AG04449 (cell line): ENCODE results near the gene KCNJ4.

Source experiments
- CTCF ChIA-PET: fragments of 350-600 bp; formaldehyde crosslinking; extraction: SDS; loops from one replicate; lab custom pipeline; 2021; ENCODE audit warnings: antibody characterized with exemption; lab: Yijun Ruan, JAX
- POLR2A ChIA-PET: fragments of 400-600, 350-600 bp; formaldehyde crosslinking; extraction: SDS; loops from one replicate; lab custom pipeline; 2020; ENCODE audit warnings: antibody characterized with exemption, inconsistent platforms; lab: Yijun Ruan, JAX
- DNase-seq: peaks from one replicate; pipeline ENCODE4 v3.0.0-alpha.2; 2010; ENCODE audit warnings: low read depth, low spot score
- H3K4me3 ChIP-seq: 2 replicates; pipeline ENCODE4 v1.5.1; 2011; ENCODE audit warnings: low read depth, mild to moderate bottlenecking, control low read depth, low read length
- TF ChIP-seq, protein P1 (sequence below): IDR thresholded peaks from one replicate; pipeline ENCODE4 v1.5.1; 2011; ENCODE audit warnings: mild to moderate bottlenecking, moderate library complexity, low read length, control low read depth, inconsistent platforms; ENCODE audit not compliant: insufficient read depth; ENCODE audit errors: missing control alignments

The KCNJ4 gene

DNA sequence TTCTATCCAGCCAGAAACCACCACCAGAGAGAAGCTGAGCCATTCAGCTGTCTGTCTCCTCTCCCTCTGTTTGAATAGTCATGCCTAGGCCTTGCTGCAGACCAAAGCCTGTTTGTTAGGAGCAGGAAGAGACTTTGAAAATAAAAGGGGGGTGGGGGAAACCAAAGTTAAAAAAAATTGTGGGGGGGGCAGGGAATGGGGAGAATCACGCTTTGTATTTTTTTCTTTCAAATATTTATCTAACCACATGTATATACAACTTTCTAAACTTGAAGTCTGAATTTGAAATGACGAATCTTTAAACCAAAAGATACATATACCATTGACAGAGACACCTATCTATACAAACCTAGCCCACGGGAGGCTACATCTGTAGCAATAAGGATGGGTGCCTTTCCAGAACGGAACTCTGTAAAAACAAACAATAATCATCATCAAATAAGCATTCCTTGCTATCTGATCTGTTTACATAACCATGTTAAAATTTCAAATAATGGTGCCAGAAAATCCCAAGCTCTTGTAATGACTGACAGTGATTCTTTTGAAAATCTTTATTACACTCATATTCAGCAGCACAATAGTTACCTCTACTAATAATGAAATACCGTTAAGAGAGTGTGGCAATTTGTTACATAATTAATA lies 36.8 kb upstream of the KCNJ4 start:
- POLR2A ChIA-PET = interaction anchor here (1.3 kb wide), 1 partner anchor 10 kb away, joined by 4 read pairs; no protein-coding TSS in a partner anchor
- H3K4me3 ChIP-seq = no peak overlapping the region
- no peak for DNase-seq
- CTCF ChIA-PET = interaction anchor here (0.6 to 3.1 kb wide), 2 partner anchors 379 to 439 kb away, joined by 3 to 11 read pairs; no protein-coding TSS in a partner anchor
- TF ChIP-seq, protein P1, sequence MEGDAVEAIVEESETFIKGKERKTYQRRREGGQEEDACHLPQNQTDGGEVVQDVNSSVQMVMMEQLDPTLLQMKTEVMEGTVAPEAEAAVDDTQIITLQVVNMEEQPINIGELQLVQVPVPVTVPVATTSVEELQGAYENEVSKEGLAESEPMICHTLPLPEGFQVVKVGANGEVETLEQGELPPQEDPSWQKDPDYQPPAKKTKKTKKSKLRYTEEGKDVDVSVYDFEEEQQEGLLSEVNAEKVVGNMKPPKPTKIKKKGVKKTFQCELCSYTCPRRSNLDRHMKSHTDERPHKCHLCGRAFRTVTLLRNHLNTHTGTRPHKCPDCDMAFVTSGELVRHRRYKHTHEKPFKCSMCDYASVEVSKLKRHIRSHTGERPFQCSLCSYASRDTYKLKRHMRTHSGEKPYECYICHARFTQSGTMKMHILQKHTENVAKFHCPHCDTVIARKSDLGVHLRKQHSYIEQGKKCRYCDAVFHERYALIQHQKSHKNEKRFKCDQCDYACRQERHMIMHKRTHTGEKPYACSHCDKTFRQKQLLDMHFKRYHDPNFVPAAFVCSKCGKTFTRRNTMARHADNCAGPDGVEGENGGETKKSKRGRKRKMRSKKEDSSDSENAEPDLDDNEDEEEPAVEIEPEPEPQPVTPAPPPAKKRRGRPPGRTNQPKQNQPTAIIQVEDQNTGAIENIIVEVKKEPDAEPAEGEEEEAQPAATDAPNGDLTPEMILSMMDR = no peak

DNA sequence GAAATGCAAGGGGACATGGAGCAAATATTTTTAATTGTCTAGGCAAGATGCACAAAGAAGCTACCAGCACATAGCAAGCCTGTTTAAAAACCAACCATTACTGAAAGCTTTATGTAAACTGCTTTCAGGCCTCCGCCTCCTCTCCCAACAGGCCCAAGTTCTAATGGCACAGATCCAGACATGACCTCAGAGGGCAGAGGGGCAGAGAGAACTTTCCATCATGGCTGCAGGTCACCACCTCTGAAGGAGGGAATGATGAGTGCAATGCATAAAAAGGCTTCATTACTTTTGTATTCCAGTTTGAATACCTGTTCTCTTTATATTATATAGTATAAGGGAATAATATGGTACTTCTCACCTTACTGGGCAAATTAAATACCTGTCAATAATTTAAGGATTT lies 35.9 kb upstream of the KCNJ4 start:
- ChIA-PET CTCF (interaction anchor here (1.0 to 3.1 kb wide), 2 partner anchors 23 to 438 kb away, joined by 4 to 11 read pairs; partner anchors contain the start of gene KDELR3), POLR2A (interaction anchor here (1.3 kb wide), 1 partner anchor 9 kb away, joined by 4 read pairs; no protein-coding TSS in a partner anchor)
- H3K4me3 ChIP-seq = no peak overlapping the region
- DNase-seq = no peak
- TF ChIP-seq, protein P1 = no peak

DNA sequence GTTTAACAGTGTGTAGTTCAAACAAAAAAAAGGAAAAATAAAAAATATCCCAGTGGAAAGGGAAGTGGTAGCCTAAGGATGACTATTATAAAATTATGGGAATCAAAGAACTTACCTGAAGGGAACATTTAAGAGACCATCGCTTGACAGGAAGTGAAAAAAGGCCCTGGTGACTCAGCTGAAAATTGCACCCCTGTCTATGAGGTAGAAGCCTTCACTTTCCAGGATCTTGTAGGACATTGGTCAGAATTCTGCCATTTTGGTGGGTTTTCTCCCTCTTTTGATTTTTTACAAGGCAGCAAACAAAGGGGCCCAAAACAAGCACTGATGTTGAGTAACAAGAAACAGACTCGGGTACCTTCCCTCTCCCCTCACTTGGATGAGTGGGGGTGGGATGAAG lies 35.5 kb upstream of the KCNJ4 start:
- CTCF ChIA-PET = interaction anchor here (0.9 to 3.1 kb wide), 3 partner anchors 22 to 438 kb away, joined by 3 to 11 read pairs (median 4); partner anchors contain the start of gene KDELR3
- POLR2A ChIA-PET = no interaction called here
- TF ChIP-seq, protein P1 = no peak
- H3K4me3 ChIP-seq = no peak overlapping the region
- DNase-seq = no peak

DNA sequence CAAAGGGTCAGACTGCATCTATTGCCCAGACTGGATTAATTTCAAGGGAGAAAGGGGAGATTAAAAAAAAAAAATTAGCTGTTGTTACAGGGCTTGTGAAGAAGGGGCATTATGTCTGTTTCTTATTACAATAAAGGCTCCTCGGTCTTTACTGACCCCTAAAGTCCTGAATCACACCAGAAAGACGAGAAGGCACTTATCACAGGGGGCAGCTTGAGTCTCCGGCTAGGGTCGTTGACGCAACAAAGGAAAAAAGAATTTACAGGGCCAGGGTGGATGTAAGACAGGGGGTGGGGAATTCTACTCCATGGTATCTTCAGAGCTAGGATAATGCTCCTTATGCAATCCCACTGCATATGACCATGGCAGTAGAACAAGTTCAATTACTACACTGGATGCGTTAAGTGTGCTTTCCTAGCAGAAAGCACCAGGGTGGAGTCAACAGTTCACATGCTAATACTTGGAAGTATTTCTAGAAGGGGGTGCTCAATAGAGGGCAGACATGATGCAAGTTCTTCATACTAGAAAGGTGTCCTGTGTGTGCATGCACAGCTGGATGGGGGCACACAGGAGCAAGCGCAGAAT lies 34.7 kb upstream of the KCNJ4 start:
- ChIA-PET CTCF (interaction anchor here (0.9 to 3.1 kb wide), 3 partner anchors 21 to 437 kb away, joined by 3 to 11 read pairs (median 4); partner anchors contain the start of gene KDELR3), POLR2A (no interaction called here)
- TF ChIP-seq, protein P1 = no peak
- no peak overlapping the region for H3K4me3 ChIP-seq
- DNase-seq = no peak

DNA sequence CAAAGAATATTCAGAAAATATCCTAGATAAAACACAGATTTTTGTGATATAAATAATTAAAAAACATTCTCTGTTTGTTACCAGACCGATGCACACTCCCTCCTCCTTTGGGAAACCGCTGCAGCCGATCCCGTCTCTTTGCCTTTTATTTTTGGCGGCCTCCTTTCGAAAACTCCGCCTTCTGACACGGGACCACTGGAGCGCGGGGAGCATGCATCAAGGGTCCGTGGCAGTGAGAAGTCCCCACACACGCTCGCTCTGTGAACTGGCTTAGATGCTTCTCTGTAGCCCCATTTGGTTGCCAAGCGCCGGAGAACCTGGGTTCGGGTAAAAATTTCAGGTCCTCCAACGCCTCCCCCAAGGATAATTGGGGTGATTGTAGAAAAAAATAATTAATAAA lies 34.1 kb upstream of the KCNJ4 start:
- POLR2A ChIA-PET = no interaction called here
- CTCF ChIA-PET = interaction anchor here (3.1 kb wide), 1 partner anchor 437 kb away, joined by 11 read pairs; no protein-coding TSS in a partner anchor
- TF ChIP-seq, protein P1 = no peak
- no peak overlapping the region for H3K4me3 ChIP-seq
- DNase-seq = no peak

DNA sequence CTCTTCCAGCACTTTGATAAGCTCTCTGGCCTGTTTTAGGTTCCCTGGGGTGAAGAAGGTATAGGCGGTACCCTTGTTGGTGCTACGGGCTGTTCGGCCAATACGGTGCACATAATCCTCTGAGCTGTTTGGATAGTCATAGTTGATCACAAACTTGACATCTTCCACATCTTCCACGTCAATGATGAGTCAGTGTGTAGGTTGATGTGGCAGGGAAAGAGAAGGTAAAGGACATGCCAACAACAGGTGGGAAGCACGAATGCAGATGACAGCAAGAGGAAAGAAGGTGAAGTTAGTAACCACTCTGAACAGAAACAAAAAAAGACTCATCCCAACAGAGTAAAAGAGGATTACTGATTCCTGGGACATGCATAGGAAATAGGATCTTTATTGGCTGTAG lies 32.9 kb upstream of the KCNJ4 start:
- ChIA-PET POLR2A (no interaction called here), CTCF (no interaction called here)
- no peak for DNase-seq

More for the DNA sequence above, 32.9 kb upstream of the KCNJ4 start:
- H3K4me3 ChIP-seq = no peak overlapping the region
- TF ChIP-seq, protein P1 = no peak
